ENCODE results near the gene GRIK5.

GRIK5 gene

DNA sequence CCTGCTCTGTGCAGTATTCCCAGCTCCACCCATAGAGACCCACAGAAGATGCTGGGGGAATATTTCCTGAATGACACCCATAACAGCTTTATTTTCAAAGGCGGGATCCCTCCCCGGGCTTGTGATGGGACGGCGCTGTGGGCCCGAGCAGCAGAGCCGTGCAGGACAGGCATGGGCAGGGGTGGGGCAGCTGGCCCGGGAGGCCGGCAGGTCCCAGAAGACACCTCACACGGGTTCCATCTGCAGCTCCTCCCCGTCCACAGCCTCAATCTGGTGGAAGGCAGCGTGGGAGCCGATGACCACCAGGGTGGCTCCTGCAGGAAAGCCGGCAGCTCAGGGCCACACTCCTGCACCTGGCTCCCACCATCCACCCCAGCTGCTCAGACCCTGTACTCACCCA, 113.4 kb downstream of the GRIK5 start:
- DNase-seq (ENCODE audit: low read depth), result no peak

DNA sequence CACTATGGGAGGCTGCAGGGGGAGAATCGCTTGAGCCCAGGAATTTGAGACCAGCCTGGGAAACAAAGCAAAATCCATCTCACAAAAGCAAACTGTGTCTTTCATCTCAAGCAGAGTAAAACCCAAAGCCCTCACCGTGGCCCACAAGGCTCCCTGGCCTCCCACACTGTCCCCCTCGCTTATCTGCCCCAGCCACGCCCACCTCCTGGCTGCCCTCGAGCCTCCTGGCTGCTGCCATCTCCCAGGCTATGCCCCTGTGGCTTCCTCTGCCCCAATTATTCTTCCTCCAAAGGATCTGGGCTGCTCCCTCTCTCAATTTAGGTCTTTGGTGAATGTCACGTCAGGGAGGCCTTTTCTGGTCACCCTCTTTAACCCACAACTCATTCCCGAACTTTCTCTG, 114.5 kb downstream of the GRIK5 start:
- no peak for DNase-seq (ENCODE audit: low read depth)

DNA sequence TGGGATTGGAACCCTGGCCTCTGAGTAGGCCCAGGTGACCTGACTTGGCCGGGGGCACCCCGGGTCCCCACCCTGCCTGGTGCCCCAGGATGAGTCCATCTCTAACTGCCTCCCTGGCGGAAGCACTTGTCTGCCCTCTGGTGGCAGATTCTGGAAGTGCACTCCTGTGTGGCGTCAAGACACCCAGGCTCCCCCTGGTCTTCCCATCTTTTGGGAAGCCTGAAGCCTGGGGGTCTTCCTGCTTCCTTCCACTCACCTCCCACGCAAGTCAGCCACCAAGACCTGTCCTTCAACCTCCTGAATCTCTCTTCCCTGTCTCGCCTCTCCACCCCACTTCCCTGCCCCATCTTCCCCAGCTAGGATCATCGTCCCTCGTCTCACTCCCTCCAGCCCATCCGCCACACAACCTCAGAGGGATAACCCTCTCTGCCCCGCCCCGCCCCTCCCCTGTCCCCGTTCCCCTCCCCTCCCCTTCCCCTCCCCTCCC, 118.3 kb downstream of the GRIK5 start:
- DNase-seq (ENCODE audit: low read depth), result peak; percentile 79
